Neural cell (in vitro differentiated cells): ENCODE measurements around the gene ZNF860. TPM values are rescaled to one million over a fixed set of nuclear protein-coding genes. Genes with fewer than 3 reads are reported as not detected.

Experiments used
- H2AFZ ChIP-seq: fragments of 200-600, 300-800 bp; sonication (generic), shearing (Covaris generic); 2 replicates; pipeline ENCODE4 v1.6.0; 2014; ENCODE audit warnings: low read depth, mild to moderate bottlenecking, antibody characterized with exemption, low read length, moderate library complexity
- H3F3A ChIP-seq: fragments of 200-600 bp; shearing (Covaris generic); 2 replicates; pipeline ENCODE4 v1.6.1; 2016; ENCODE audit warnings: mild to moderate bottlenecking, moderate library complexity, mixed read lengths, antibody characterized with exemption, low read length; ENCODE audit not compliant: insufficient read depth, poor library complexity, severe bottlenecking
- H3K27ac ChIP-seq: fragments of 200-600, 300-800 bp; sonication (generic), shearing (Covaris generic); 2 replicates; pipeline ENCODE4 v1.5.1; 2014; ENCODE audit warnings: mild to moderate bottlenecking, low read length, moderate library complexity
- H3K27me3 ChIP-seq: fragments of 300-800, 200-600 bp; sonication (generic), shearing (Covaris generic); 2 replicates; pipeline ENCODE4 v1.6.0; 2014; ENCODE audit warnings: mild to moderate bottlenecking, low read depth, low read length, moderate library complexity; ENCODE audit not compliant: insufficient read depth
- H3K36me3 ChIP-seq: fragments of 300-800, 200-600 bp; sonication (generic), shearing (Covaris generic); 2 replicates; pipeline ENCODE4 v1.5.1; 2014; ENCODE audit warnings: mild to moderate bottlenecking, antibody characterized with exemption, low read length, moderate library complexity; ENCODE audit not compliant: insufficient read depth
- H3K4me2 ChIP-seq: fragments of 300-800, 200-600 bp; sonication (generic), shearing (Covaris generic); 2 replicates; pipeline ENCODE4 v1.6.0; 2014; ENCODE audit warnings: mild to moderate bottlenecking, low read length
- H3K4me3 ChIP-seq: fragments of 300-800, 200-600 bp; sonication (generic), shearing (Covaris generic); 2 replicates; pipeline ENCODE4 v1.5.1; 2014; ENCODE audit warnings: mild to moderate bottlenecking, low read length, moderate library complexity
- H3K79me2 ChIP-seq: fragments of 200-600 bp; shearing (Covaris generic); replicated peaks from 2 replicates; pipeline ENCODE4 v1.6.0; 2014; ENCODE audit warnings: mild to moderate bottlenecking, low read length, moderate library complexity; ENCODE audit not compliant: insufficient read depth
- H3K9ac ChIP-seq: fragments of 300-800, 200-600 bp; sonication (generic), shearing (Covaris generic); 2 replicates; pipeline ENCODE4 v1.6.1; 2016; ENCODE audit warnings: mild to moderate bottlenecking, low read length, mixed read lengths
- H3K9me2 ChIP-seq: fragments of 200-600 bp; shearing (Covaris generic); 2 replicates; pipeline ENCODE4 v1.6.1; 2016; ENCODE audit warnings: mild to moderate bottlenecking, low read length, mixed read lengths; ENCODE audit not compliant: insufficient read depth
- H3K9me3 ChIP-seq: fragments of 200-600, 300-800 bp; sonication (generic), shearing (Covaris generic); 2 replicates; pipeline ENCODE4 v1.6.1; 2016; ENCODE audit warnings: mild to moderate bottlenecking, mixed run types, low read length, moderate library complexity, mixed read lengths
- H4K20me1 ChIP-seq: fragments of 200-600 bp; shearing (Covaris generic); 2 replicates; pipeline ENCODE4 v1.6.1; 2016; ENCODE audit warnings: mild to moderate bottlenecking, mixed run types; ENCODE audit not compliant: insufficient read depth
- EP300 ChIP-seq: fragments of 450-650 bp; conservative IDR thresholded peaks from 2 replicates; pipeline ENCODE4 v1.6.1; 2014; ENCODE audit warnings: antibody characterized with exemption, mild to moderate bottlenecking, moderate library complexity; ENCODE audit not compliant: poor library complexity, severe bottlenecking
- EZH2 ChIP-seq: fragments of 200-600, 300-800 bp; shearing (Covaris generic), sonication (generic); IDR thresholded peaks from 2 replicates; pipeline ENCODE4 v1.6.1; 2014; ENCODE audit warnings: antibody characterized with exemption, low read length, borderline replicate concordance, mild to moderate bottlenecking; ENCODE audit not compliant: insufficient read depth, poor library complexity, severe bottlenecking
- MXI1 ChIP-seq: fragments of 450-650 bp; conservative IDR thresholded peaks from 2 replicates; pipeline ENCODE4 v1.6.1; 2014; ENCODE audit warnings: antibody characterized with exemption, mild to moderate bottlenecking; ENCODE audit not compliant: poor library complexity, severe bottlenecking
- POLR2AphosphoS5 ChIP-seq: IDR thresholded peaks from 2 replicates; pipeline ENCODE4 v1.6.1; 2012
- RAD21 ChIP-seq: fragments of 450-650 bp; conservative IDR thresholded peaks from 2 replicates; pipeline ENCODE4 v1.6.1; 2014; ENCODE audit warnings: antibody characterized with exemption, mild to moderate bottlenecking, moderate library complexity
- SMC3 ChIP-seq: fragments of 450-650 bp; conservative IDR thresholded peaks from 2 replicates; pipeline ENCODE4 v1.6.1; 2014; ENCODE audit warnings: antibody characterized with exemption, mild to moderate bottlenecking, moderate library complexity; ENCODE audit not compliant: poor library complexity
- TAF1 ChIP-seq: IDR thresholded peaks from 2 replicates; pipeline ENCODE4 v1.6.1; 2012; ENCODE audit warnings: low read depth
- polyA plus RNA-seq: library from polyadenylated mRNA; depleted of rRNA; stranded (reverse); fragments of >200 nt; gene quantifications from 2 replicates; pipeline ENCODE4 v1.2.3, GENCODE V29; 2014
- TF ChIP-seq, protein P1 (sequence below): fragments of 450-650 bp; IDR thresholded peaks from 2 replicates; pipeline ENCODE4 v1.5.1; 2014; ENCODE audit warnings: antibody characterized with exemption, mild to moderate bottlenecking, moderate library complexity; ENCODE audit not compliant: poor library complexity, severe bottlenecking
- TF ChIP-seq, protein P2 (sequence below): IDR thresholded peaks from 2 replicates; pipeline ENCODE4 v1.6.1; 2012; ENCODE audit warnings: borderline replicate concordance

ZNF860 gene
- polyA plus RNA-seq, 1 donor from 2014 or later, result 1.2 TPM

- H3K79me2 ChIP-seq, result no peaks in the 10 kb centered on the region
- H3K36me3 ChIP-seq, result no peaks in the 10 kb centered on the region
- H3K4me3 ChIP-seq, result no peak overlapping the region
- H3K9ac ChIP-seq, result no peak overlapping the region
- no peak overlapping the region for H2AFZ ChIP-seq
- H3K9me2 ChIP-seq, result no peaks in the 10 kb centered on the region
- no peak overlapping the region for H3K27ac ChIP-seq
- H3K9me3 ChIP-seq, result no peaks in the 10 kb centered on the region
- H3F3A ChIP-seq, result no peaks in the 10 kb centered on the region
- H4K20me1 ChIP-seq, result no peaks in the 10 kb centered on the region
- H3K4me2 ChIP-seq, result no peak overlapping the region
- H3K27me3 ChIP-seq, result no peaks in the 10 kb centered on the region
- TF ChIP-seq TAF1 (no peak), MXI1 (no peak), POLR2AphosphoS5 (no peak), EP300 (no peak), EZH2 (no peak), SMC3 (no peak), RAD21 (no peak)
- TF ChIP-seq, protein P1, sequence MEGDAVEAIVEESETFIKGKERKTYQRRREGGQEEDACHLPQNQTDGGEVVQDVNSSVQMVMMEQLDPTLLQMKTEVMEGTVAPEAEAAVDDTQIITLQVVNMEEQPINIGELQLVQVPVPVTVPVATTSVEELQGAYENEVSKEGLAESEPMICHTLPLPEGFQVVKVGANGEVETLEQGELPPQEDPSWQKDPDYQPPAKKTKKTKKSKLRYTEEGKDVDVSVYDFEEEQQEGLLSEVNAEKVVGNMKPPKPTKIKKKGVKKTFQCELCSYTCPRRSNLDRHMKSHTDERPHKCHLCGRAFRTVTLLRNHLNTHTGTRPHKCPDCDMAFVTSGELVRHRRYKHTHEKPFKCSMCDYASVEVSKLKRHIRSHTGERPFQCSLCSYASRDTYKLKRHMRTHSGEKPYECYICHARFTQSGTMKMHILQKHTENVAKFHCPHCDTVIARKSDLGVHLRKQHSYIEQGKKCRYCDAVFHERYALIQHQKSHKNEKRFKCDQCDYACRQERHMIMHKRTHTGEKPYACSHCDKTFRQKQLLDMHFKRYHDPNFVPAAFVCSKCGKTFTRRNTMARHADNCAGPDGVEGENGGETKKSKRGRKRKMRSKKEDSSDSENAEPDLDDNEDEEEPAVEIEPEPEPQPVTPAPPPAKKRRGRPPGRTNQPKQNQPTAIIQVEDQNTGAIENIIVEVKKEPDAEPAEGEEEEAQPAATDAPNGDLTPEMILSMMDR, result no peak
- TF ChIP-seq, protein P2, sequence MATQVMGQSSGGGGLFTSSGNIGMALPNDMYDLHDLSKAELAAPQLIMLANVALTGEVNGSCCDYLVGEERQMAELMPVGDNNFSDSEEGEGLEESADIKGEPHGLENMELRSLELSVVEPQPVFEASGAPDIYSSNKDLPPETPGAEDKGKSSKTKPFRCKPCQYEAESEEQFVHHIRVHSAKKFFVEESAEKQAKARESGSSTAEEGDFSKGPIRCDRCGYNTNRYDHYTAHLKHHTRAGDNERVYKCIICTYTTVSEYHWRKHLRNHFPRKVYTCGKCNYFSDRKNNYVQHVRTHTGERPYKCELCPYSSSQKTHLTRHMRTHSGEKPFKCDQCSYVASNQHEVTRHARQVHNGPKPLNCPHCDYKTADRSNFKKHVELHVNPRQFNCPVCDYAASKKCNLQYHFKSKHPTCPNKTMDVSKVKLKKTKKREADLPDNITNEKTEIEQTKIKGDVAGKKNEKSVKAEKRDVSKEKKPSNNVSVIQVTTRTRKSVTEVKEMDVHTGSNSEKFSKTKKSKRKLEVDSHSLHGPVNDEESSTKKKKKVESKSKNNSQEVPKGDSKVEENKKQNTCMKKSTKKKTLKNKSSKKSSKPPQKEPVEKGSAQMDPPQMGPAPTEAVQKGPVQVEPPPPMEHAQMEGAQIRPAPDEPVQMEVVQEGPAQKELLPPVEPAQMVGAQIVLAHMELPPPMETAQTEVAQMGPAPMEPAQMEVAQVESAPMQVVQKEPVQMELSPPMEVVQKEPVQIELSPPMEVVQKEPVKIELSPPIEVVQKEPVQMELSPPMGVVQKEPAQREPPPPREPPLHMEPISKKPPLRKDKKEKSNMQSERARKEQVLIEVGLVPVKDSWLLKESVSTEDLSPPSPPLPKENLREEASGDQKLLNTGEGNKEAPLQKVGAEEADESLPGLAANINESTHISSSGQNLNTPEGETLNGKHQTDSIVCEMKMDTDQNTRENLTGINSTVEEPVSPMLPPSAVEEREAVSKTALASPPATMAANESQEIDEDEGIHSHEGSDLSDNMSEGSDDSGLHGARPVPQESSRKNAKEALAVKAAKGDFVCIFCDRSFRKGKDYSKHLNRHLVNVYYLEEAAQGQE, result no peak
Measured at GRCh38 chr3:31999907-32000439, 18.4 kb downstream of the ZNF860 start.

GRCh38 chr3:32000877-32001276 lies 19.3 kb downstream of the ZNF860 start:
- H3K27ac ChIP-seq, result no peak overlapping the region
- no peaks in the 10 kb centered on the region for H4K20me1 ChIP-seq
- H3K36me3 ChIP-seq, result no peaks in the 10 kb centered on the region
- no peak overlapping the region for H3K9ac ChIP-seq
- no peak overlapping the region for H2AFZ ChIP-seq
- H3K4me2 ChIP-seq, result no peak overlapping the region
- H3K9me2 ChIP-seq, result no peaks in the 10 kb centered on the region
- H3K79me2 ChIP-seq, result no peaks in the 10 kb centered on the region
- no peaks in the 10 kb centered on the region for H3K27me3 ChIP-seq
- no peaks in the 10 kb centered on the region for H3K9me3 ChIP-seq
- no peak overlapping the region for H3K4me3 ChIP-seq
- H3F3A ChIP-seq, result no peaks in the 10 kb centered on the region
- TF ChIP-seq POLR2AphosphoS5, result no peak
- no peak for TF ChIP-seq EZH2
- TF ChIP-seq TAF1, result no peak
- TF ChIP-seq SMC3, result no peak
- TF ChIP-seq, protein P2, result no peak
- TF ChIP-seq, protein P1, result no peak
- TF ChIP-seq RAD21, result no peak
- TF ChIP-seq EP300, result no peak
- no peak for TF ChIP-seq MXI1
